Fibroblast of villous mesenchyme (primary cell): ENCODE measurements around the gene CIAO1. TPM values are rescaled to one million over a fixed set of nuclear protein-coding genes. Genes with fewer than 3 reads are reported as not detected.

Experiments
- DNase-seq: peaks from one replicate; pipeline ENCODE4 v3.0.0-alpha.2; 2010; ENCODE audit warnings: low read depth
- H3K4me3 ChIP-seq: 2 replicates; pipeline ENCODE4 v1.5.1; 2011; ENCODE audit warnings: low read depth, mild to moderate bottlenecking, low read length
- total RNA-seq: library from RNA; depleted of rRNA; stranded (reverse); fragments of >200 nt; gene quantifications from 2 replicates; pipeline ENCODE4 v1.2.3, GENCODE V29; 2012
- TF ChIP-seq, protein P1 (sequence below): IDR thresholded peaks from 2 replicates; pipeline ENCODE4 v1.5.1; 2012; ENCODE audit warnings: low read depth, mild to moderate bottlenecking, low read length; ENCODE audit not compliant: insufficient read depth

The CIAO1 gene
- total RNA-seq, 1 donor, result 108 TPM

DNA sequence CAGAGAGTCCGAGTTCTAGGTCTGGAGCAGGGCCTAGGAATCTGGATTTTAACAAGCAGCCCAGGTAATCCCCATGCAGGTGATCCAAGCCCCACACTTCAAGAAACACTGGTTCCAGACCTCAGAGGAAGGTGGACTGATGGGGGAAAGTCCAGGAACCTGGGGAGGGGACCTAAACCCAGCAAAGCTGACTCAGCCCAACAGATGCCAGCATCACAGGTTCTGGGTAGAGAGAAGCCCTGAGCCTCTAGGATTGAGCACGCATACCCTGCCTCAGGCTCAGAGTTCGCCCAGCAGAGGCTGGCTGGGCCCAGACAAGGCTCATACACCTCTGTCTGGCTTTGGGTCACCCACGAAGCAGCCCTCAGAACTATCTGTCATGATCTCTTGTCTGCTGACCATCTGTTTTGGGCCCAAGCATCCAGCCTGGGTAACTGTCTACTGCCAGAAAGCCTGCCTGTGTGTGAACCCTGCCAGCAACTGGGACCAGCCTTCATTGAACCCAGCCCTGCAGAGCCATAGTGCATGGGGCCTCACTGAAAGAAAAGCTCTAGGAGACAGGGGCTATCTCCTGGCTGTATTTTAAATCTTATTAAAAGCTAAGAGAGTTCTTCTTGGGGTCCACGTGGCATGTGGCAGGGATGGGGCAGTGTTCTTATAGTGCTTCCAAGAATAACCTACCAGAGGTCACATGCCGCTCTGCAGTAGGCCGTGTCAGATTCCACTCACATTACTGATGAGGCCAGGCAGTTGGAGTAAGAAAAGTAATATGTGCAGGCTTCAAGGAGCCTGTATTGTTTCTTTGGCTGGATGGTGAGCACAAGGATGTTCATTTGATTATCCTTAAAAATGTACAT lies 7.6 kb upstream of the CIAO1 start:
- no peak overlapping the region for H3K4me3 ChIP-seq
- DNase-seq, result no peak

GRCh38 chr2:96259497-96259921 lies 6.5 kb upstream of the CIAO1 start:
- DNase-seq, result no peak
- H3K4me3 ChIP-seq, result no peak overlapping the region
- TF ChIP-seq, protein P1, sequence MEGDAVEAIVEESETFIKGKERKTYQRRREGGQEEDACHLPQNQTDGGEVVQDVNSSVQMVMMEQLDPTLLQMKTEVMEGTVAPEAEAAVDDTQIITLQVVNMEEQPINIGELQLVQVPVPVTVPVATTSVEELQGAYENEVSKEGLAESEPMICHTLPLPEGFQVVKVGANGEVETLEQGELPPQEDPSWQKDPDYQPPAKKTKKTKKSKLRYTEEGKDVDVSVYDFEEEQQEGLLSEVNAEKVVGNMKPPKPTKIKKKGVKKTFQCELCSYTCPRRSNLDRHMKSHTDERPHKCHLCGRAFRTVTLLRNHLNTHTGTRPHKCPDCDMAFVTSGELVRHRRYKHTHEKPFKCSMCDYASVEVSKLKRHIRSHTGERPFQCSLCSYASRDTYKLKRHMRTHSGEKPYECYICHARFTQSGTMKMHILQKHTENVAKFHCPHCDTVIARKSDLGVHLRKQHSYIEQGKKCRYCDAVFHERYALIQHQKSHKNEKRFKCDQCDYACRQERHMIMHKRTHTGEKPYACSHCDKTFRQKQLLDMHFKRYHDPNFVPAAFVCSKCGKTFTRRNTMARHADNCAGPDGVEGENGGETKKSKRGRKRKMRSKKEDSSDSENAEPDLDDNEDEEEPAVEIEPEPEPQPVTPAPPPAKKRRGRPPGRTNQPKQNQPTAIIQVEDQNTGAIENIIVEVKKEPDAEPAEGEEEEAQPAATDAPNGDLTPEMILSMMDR, result no peak

More for the DNA sequence above, 7.6 kb upstream of the CIAO1 start:
- TF ChIP-seq, protein P1, result no peak

DNA sequence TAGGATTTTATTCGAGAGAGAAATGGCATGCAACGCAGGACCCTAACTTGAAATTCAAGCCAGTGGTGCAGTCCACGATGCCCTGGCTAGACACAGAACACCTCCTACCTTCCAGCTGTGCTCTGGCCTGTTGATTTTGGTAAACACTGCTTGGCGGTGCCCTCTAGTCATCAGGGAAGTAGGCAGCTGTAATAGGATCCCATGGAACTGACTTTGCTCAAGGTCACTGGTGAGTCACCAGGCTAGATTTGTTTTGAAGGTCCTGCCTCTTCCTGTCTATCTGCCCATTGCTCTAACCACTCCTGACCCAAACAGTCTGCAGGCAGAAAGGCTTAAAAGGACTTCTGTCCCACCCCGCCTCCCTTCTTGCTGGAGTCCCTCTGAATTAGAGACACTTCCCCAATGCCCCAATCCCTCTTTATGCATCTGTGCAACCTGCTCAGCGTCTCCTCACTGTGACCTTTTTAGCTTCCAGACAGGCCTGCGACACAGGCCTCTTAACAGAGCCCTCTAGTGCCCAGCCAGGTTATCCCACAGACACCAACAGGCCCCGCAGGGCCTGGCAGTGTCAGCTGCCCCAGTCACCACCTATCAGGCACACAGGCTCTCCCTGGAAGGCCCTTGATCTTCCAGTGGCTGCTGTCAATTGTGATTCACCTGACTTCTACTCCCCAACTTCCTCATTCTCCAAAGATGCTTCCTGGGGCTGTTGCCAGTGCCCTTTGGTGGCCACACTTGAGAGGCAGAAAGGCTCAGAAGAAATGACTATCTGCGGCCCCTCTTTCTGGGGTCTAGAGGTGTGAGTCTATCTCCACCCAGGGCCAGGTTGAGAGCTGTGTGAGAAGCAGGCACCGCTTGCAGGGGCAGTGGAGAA lies 5.4 kb upstream of the CIAO1 start:
- peak; percentile 93 for DNase-seq
- no peak overlapping the region for H3K4me3 ChIP-seq
- TF ChIP-seq, protein P1, result peak; percentile 43

DNA sequence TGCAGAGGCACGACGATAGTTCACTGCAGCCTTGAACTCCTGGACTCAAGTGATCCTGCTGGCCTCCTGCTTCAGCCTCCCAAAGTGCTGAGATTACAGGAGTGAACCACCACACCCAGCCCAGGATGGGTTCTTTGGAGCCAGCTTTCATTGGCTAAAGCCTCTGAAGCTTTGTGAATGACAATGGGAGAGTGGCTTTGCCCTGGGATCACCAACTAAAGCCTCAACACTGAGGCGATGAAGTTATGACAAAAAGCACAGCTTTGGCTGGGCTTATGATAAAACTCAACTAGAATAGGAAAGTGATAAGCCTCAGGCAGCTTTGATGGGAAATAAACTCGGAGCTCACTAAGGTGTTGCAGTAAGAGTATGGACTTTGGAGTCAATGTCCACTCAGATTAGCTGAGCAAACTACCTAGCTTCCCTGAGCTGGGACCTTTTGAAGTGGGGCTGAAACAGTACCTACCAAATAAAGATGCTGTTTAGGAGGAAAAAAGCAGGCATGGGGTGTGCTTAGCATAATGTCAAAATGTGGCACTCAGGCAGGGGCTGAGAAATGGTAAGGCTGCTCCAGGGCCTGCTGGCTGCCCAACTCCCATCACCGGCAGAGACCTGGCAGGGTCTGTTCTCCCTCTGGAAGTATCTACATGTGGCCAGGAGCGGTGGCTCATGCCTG lies 4.6 kb upstream of the CIAO1 start:
- TF ChIP-seq, protein P1, result no peak
- H3K4me3 ChIP-seq, result no peak overlapping the region
- DNase-seq, result no peak

DNA sequence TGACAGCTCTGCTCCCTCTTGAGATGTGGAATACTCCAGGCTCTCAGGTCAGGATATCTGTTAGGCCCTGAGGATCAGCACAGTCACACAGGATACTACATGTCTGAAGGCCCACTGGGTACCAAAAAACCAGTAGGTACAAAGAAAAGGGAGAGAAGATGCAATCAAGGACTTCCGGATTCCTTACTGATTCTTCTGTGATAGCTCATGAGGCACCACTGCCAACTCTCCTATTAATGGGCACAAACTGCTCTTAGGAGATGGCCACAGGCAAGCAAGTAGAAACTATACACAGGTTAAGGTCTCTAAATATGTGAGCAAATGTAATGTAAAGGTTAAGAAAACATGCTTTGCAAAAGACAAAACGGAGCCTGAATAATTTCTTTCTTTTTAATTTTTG lies 3.7 kb upstream of the CIAO1 start:
- no peak overlapping the region for H3K4me3 ChIP-seq
- no peak for DNase-seq
- TF ChIP-seq, protein P1, result no peak

GRCh38 chr2:96264086-96264485 lies 1.9 kb upstream of the CIAO1 start:
- DNase-seq, result peak; percentile 66
- TF ChIP-seq, protein P1, result no peak
- H3K4me3 ChIP-seq, result peak overlapping the region; percentile 93
